ENCODE results near the gene AVL9. TPM values are rescaled to one million over a fixed set of nuclear protein-coding genes. Genes with fewer than 3 reads are reported as not detected.
"Not testable (repeated sequence)": the region's sequence is repeated elsewhere in the genome, so short reads cannot be mapped to it uniquely, and the experiment has no call there.

Gene AVL9
- 22.7 TPM for polyA plus RNA-seq (2013, experiment 1 of 2)
- polyA plus RNA-seq (2013, experiment 2 of 2), result 20.9 TPM

DNA sequence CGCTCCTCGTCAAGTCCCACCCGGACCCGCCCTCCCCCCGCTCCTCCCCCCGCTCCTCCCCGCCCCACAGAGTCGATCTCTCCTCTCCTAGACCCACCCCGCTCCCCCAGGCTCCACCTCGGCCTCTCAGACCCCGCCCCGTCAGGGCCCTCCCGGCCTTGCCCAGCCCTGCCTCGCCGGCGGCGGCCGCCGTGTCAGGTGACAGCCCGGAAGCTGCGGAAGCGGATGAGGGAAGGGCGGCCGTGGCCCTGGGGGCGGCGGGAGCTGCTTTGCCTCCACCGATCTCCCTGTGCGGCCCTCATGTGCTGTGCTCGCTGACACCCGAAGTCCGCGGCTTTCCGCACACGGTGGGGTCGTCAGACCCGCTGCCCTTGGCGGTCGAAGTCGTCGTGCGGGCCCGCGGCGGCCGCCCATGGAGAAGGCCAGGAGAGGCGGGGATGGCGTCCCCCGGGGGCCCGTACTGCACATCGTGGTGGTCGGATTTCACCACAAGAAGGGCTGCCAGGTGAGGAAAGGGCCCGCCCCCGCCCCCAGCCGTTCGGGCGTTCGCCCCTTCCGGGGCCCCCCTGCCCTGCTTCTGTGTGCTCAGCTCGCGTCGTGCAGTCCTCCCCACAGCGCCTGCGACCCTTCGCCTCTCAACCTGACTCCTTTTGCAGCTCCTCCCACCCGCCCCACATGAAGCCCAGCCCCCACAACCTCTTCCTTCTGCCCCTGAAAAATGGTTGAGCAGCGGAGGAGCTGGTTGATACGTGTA lies at the start of gene AVL9:
Gene AVL9, plus strand, starts transcription at position 192 of the 754 bp plus-strand sequence. Its CDS starts 221 bp downstream, at position 413.
- Histone ChIP-seq H3K4me3 (ENCODE audit: low read length) (peak within 1 kb of the TSS; percentile 87), H3K36me3 (ENCODE audit: insufficient read depth, low read length) (no peaks in the 10 kb centered on the region; the same call in 1 of the 2 replicates), H3K27me3 (ENCODE audit: insufficient read depth, low read length) (no peaks in the 10 kb centered on the region), H3K27ac (ENCODE audit: low read depth, low read length) (peak within 1 kb of the TSS; percentile 98), H3K4me1 (ENCODE audit: insufficient read depth, low read length) (peaks cover 5% of the 10 kb centered on the region; the same call in 1 of the 2 replicates), H3K9ac (ENCODE audit: low read depth, low read length) (peak within 1 kb of the TSS; percentile 93), H3K9me3 (ENCODE audit: insufficient read depth, low read depth, low read length) (no peaks in the 10 kb centered on the region)
- under 1% methylated on average over 62 of the region's 67 CpGs for WGBS

- Histone ChIP-seq H3K9me3 (ENCODE audit: insufficient read depth, low read depth, low read length) (0 out of 2 replicates have a peak, but pooled peaks cover 6% of the 10 kb centered on the region), H3K9ac (ENCODE audit: low read depth, low read length) (no peak overlapping the region), H3K4me1 (ENCODE audit: insufficient read depth, low read length) (no peaks in the 10 kb centered on the region), H3K36me3 (ENCODE audit: insufficient read depth, low read length) (no peaks in the 10 kb centered on the region), H3K27ac (ENCODE audit: low read depth, low read length) (peak overlapping the region; percentile 18; the same call in 1 of the 2 replicates), H3K27me3 (ENCODE audit: insufficient read depth, low read length) (no peaks in the 10 kb centered on the region), H3K4me3 (ENCODE audit: low read length) (no peak overlapping the region)
- 64% methylated on average over 2 of the region's 2 CpGs for WGBS
These were observed 48.1 kb upstream of the AVL9 start for GRCh38 chr7:32447218-32447617.

DNA sequence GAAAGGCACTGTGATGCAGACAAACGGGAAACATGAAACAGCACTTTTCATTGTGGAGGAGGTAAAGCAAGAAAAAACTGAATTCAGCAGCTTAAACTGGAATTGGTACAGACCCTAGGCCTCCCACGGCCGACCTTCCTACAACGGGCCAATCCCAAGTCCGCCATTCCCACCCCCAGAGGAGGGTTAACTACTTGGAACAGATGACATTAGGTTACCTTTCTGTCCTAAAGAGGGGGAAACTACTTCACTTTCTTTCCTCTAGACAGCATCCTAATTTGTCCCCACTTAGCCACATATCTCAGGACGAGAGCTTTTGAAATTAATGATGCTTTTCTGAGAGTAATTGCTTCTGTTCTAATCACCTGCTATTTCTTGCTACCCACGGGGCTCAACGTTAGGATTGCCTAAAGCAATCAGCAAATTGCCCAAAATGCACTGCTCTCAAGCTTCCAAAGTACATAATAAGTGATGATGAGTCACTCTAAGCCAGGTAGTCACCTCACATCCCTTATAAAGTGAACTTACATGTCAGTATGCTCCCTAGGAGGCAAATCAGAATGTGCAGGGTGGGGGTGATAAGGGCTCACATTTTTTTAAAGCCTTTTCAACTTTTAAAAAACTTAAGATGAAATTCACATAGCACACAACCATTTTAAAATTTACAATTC lies 41.8 kb upstream of the AVL9 start:
- Histone ChIP-seq H3K9me3 (ENCODE audit: insufficient read depth, low read depth, low read length) (no peaks in the 10 kb centered on the region), H3K4me3 (ENCODE audit: low read length) (no peak overlapping the region), H3K36me3 (ENCODE audit: insufficient read depth, low read length) (no peaks in the 10 kb centered on the region), H3K27ac (ENCODE audit: low read depth, low read length) (no peak overlapping the region), H3K4me1 (ENCODE audit: insufficient read depth, low read length) (no peaks in the 10 kb centered on the region), H3K9ac (ENCODE audit: low read depth, low read length) (no peak overlapping the region), H3K27me3 (ENCODE audit: insufficient read depth, low read length) (no peaks in the 10 kb centered on the region)
- WGBS, result 82% methylated on average over 7 of the region's 8 CpGs

DNA sequence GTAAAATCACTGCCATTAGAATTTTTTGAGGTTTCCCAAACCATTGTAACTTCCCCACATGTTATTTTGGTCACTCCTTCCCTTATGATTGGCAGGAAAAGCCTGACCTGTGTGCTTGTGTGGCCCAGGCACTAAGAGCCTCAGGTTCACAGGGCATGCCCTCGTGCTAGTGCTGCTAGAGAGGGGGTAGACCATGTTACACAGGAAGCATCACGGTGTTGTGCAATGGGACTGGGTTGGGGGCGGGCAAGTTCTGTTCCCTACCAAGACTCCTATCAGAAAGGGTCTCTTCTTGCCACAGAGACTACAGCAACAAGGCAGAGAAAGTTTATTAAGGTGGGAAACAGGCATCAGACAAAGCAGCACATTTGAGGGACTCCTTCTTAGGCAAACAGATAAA lies 37.3 kb upstream of the AVL9 start:
- no peak overlapping the region for H3K9ac ChIP-seq (ENCODE audit: low read depth, low read length)
- no peak overlapping the region for H3K4me3 ChIP-seq (ENCODE audit: low read length)
- H3K4me1 ChIP-seq (ENCODE audit: insufficient read depth, low read length), result 0 out of 2 replicates have a peak, but pooled peaks cover 1% of the 10 kb centered on the region
- H3K27me3 ChIP-seq (ENCODE audit: insufficient read depth, low read length), result no peaks in the 10 kb centered on the region
- no peaks in the 10 kb centered on the region for H3K9me3 ChIP-seq (ENCODE audit: insufficient read depth, low read depth, low read length)
- H3K36me3 ChIP-seq (ENCODE audit: insufficient read depth, low read length), result no peaks in the 10 kb centered on the region
- H3K27ac ChIP-seq (ENCODE audit: low read depth, low read length), result no peak overlapping the region
- 97% methylated on average over 3 of the region's 3 CpGs for WGBS

DNA sequence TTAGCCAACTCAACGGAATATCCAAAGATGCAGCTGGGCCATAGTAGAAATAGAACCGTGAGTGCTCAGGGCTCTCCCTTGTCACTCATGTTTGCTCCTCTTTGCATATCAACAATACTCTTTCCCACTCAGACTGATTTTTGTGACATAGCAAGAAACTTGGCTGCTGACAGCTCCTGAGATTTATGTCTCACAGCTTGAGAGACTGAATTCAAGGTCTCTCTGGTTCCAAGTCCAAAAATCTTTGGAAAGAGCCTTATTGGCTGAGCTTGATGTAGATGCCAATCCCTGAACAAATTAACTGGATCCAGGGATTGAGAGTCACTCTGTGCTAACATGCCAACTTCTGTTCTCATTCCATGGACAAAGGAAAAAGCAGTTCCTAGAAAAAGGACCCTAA lies 35.5 kb upstream of the AVL9 start:
- Histone ChIP-seq H3K9ac (ENCODE audit: low read depth, low read length) (no peak overlapping the region), H3K27me3 (ENCODE audit: insufficient read depth, low read length) (no peaks in the 10 kb centered on the region), H3K9me3 (ENCODE audit: insufficient read depth, low read depth, low read length) (no peaks in the 10 kb centered on the region), H3K4me1 (ENCODE audit: insufficient read depth, low read length) (0 out of 2 replicates have a peak, but pooled peaks cover 3% of the 10 kb centered on the region), H3K4me3 (ENCODE audit: low read length) (no peak overlapping the region), H3K27ac (ENCODE audit: low read depth, low read length) (no peak overlapping the region), H3K36me3 (ENCODE audit: insufficient read depth, low read length) (no peaks in the 10 kb centered on the region)
- 92% methylated on average over 2 of the region's 2 CpGs for WGBS

GRCh38 chr7:32461484-32461883 lies 33.8 kb upstream of the AVL9 start:
- Histone ChIP-seq H3K36me3 (ENCODE audit: insufficient read depth, low read length) (no peaks in the 10 kb centered on the region), H3K9me3 (ENCODE audit: insufficient read depth, low read depth, low read length) (no peaks in the 10 kb centered on the region), H3K27me3 (ENCODE audit: insufficient read depth, low read length) (no peaks in the 10 kb centered on the region), H3K4me1 (ENCODE audit: insufficient read depth, low read length) (0 out of 2 replicates have a peak, but pooled peaks cover 3% of the 10 kb centered on the region), H3K4me3 (ENCODE audit: low read length) (no peak overlapping the region), H3K27ac (ENCODE audit: low read depth, low read length) (no peak overlapping the region), H3K9ac (ENCODE audit: low read depth, low read length) (no peak overlapping the region)
- 95% methylated on average over 2 of the region's 2 CpGs for WGBS

DNA sequence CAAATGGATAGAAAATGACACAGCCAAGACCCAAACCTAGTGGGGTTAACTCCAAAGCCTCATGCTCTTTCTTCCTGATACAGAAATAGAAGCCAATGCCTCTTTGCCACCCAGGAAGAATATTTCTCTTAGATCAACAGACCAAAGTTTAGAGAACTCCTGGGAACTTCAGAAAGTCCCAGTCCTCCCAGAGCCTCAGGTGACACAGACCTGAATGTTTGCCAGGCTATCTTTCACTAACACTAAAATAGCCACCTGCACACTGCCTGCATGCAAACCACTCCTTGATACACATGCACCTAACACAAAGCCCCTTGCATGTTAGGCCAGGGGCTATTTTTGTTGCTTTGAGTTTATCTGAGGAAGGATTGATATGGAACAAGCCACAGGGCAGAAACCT lies 32.8 kb upstream of the AVL9 start:
- Histone ChIP-seq H3K4me3 (ENCODE audit: low read length) (no peak overlapping the region), H3K4me1 (ENCODE audit: insufficient read depth, low read length) (0 out of 2 replicates have a peak, but pooled peaks cover 3% of the 10 kb centered on the region), H3K9ac (ENCODE audit: low read depth, low read length) (no peak overlapping the region), H3K36me3 (ENCODE audit: insufficient read depth, low read length) (no peaks in the 10 kb centered on the region), H3K27me3 (ENCODE audit: insufficient read depth, low read length) (no peaks in the 10 kb centered on the region), H3K27ac (ENCODE audit: low read depth, low read length) (no peak overlapping the region), H3K9me3 (ENCODE audit: insufficient read depth, low read depth, low read length) (no peaks in the 10 kb centered on the region)

DNA sequence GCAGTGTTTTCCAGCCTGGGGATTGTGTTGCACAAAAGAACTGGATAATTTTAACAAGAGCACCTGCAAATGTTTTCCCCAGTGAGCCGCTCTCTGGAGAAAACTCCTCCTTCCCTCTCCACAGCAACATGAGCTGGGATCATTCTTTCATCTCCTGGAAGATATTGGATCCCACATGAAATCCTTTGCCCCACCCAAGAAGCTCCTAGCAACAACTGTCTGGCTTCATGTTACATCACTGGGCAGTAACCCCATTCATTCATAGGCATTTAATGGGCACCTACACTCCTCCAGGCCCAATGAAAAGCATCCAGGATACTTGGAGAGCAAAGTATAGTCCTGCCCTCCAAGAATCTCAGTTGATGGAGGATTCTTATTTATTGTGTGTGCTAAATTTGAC lies 32.3 kb upstream of the AVL9 start:
- WGBS, result 86% methylated on average over 1 of the region's 1 CpG
- H3K4me1 ChIP-seq (ENCODE audit: insufficient read depth, low read length), result 0 out of 2 replicates have a peak, but pooled peaks cover 3% of the 10 kb centered on the region
- H3K27me3 ChIP-seq (ENCODE audit: insufficient read depth, low read length), result no peaks in the 10 kb centered on the region
- no peaks in the 10 kb centered on the region for H3K36me3 ChIP-seq (ENCODE audit: insufficient read depth, low read length)
- no peak overlapping the region for H3K27ac ChIP-seq (ENCODE audit: low read depth, low read length)
- H3K9me3 ChIP-seq (ENCODE audit: insufficient read depth, low read depth, low read length), result no peaks in the 10 kb centered on the region
- no peak overlapping the region for H3K4me3 ChIP-seq (ENCODE audit: low read length)
- H3K9ac ChIP-seq (ENCODE audit: low read depth, low read length), result no peak overlapping the region

DNA sequence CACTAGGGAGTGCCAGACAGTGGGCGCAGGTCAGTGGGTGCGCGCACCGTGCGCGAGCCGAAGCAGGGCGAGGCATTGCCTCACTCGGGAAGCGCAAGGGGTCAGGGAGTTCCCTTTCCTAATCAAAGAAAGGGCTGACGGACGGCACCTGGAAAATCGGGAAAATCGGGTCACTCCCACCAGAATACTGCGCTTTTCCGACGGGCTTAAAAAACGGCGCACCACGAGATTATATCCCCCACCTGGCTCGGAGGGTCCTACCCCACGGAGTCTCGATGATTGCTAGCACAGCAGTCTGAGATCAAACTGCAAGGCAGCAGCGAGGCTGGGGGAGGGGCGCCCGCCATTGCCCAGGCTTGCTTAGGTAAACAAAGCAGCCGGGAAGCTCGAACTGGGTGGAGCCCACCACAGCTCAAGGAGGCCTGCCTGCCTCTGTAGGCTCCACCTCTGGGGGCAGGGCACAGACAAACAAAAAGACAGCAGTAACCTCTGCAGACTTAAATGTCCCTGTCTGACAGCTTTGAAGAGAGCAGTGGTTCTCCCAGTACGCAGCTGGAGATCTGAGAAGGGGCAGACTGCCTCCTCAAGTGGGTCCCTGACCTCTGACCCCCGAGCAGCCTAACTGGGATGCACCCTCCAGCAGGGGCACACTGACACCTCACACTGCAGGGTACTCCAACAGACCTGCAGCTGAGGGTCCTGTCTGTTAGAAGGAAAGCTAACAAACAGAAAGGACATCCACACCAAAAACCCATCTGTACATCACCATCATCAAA lies 30.5 kb upstream of the AVL9 start:
- not testable (repeated sequence) for H3K27ac ChIP-seq (ENCODE audit: low read depth, low read length); H3K36me3 ChIP-seq (ENCODE audit: insufficient read depth, low read length); H3K4me1 ChIP-seq (ENCODE audit: insufficient read depth, low read length); H3K9me3 ChIP-seq (ENCODE audit: insufficient read depth, low read depth, low read length); H3K27me3 ChIP-seq (ENCODE audit: insufficient read depth, low read length)
- WGBS, result 19% methylated on average over 14 of the region's 30 CpGs
- Histone ChIP-seq H3K9ac (ENCODE audit: low read depth, low read length) (peak overlapping the region; percentile 63; the same call in 1 of the 2 replicates), H3K4me3 (ENCODE audit: low read length) (peak overlapping the region; percentile 51)

- H3K36me3 ChIP-seq (ENCODE audit: insufficient read depth, low read length); H3K27me3 ChIP-seq (ENCODE audit: insufficient read depth, low read length); H3K9me3 ChIP-seq (ENCODE audit: insufficient read depth, low read depth, low read length); H3K4me1 ChIP-seq (ENCODE audit: insufficient read depth, low read length); H3K4me3 ChIP-seq (ENCODE audit: low read length); H3K27ac ChIP-seq (ENCODE audit: low read depth, low read length); H3K9ac ChIP-seq (ENCODE audit: low read depth, low read length): not testable (repeated sequence)
- WGBS, result no CpG with 5 or more reads among the region's 2 CpGs
These were observed 25.3 kb upstream of the AVL9 start for GRCh38 chr7:32470004-32470403.

- Histone ChIP-seq H3K4me3 (ENCODE audit: low read length) (no peak overlapping the region), H3K9me3 (ENCODE audit: insufficient read depth, low read depth, low read length) (no peaks in the 10 kb centered on the region), H3K9ac (ENCODE audit: low read depth, low read length) (no peak overlapping the region), H3K27ac (ENCODE audit: low read depth, low read length) (no peak overlapping the region), H3K27me3 (ENCODE audit: insufficient read depth, low read length) (no peaks in the 10 kb centered on the region), H3K4me1 (ENCODE audit: insufficient read depth, low read length) (no peaks in the 10 kb centered on the region), H3K36me3 (ENCODE audit: insufficient read depth, low read length) (no peaks in the 10 kb centered on the region)
- 89% methylated on average over 5 of the region's 5 CpGs for WGBS
These were observed 24.4 kb upstream of the AVL9 start for GRCh38 chr7:32470871-32471270.

All from HUES64 (cell line).